Tibial nerve (tissue), 4 donors: ENCODE data around the gene CALD1. TPM values are rescaled to one million over a fixed set of nuclear protein-coding genes. Genes with fewer than 3 reads are reported as not detected.

Experiments used
- DNase-seq, 2 donors: peaks; one replicate each; pipeline ENCODE4 v3.0.0-alpha.2; 2019; ENCODE audit warnings: low spot score in 2 of 2
- H3K27ac ChIP-seq, 4 donors: fragments of 200-600 bp; sonication (generic) in 3 of 4; one replicate each; pipeline ENCODE4 v1.5.1; 2017 to 2019; ENCODE audit warnings: mild to moderate bottlenecking in 1 of 4
- H3K27me3 ChIP-seq, 2 donors: fragments of 200-600 bp; sonication (generic) in 1 of 2; one replicate each; pipeline versions ENCODE4 v1.5.1 to v1.6.0; 2017 to 2019
- H3K36me3 ChIP-seq, 3 donors: fragments of 200-600 bp; sonication (generic); one replicate each; pipeline ENCODE4 v1.5.1; 2018 to 2019
- H3K4me1 ChIP-seq, 4 donors: fragments of 200-600 bp; sonication (generic) in 3 of 4; one replicate each; pipeline ENCODE4 v1.5.1; 2017 to 2019
- H3K4me3 ChIP-seq, 4 donors: fragments of 200-600 bp; sonication (generic) in 3 of 4; one replicate each; pipeline ENCODE4 v1.5.1; 2017 to 2019; ENCODE audit warnings: mild to moderate bottlenecking in 1 of 4, moderate library complexity in 1 of 4
- H3K9me3 ChIP-seq, 4 donors: fragments of 200-600 bp; sonication (generic) in 3 of 4; one replicate each; pipeline ENCODE4 v1.5.1; 2017 to 2019
- EP300 ChIP-seq, 2 donors: sonication (generic); formaldehyde crosslinking; IDR thresholded peaks; one replicate each; pipeline ENCODE4 v1.6.1; 2017; ENCODE audit warnings: antibody characterized with exemption in 2 of 2, mild to moderate bottlenecking in 1 of 2
- POLR2A ChIP-seq, 2 donors: fragments of 450-650 bp; IDR thresholded peaks; one replicate each; pipeline ENCODE4 v1.6.1; 2017; ENCODE audit warnings: antibody characterized with exemption in 2 of 2, mild to moderate bottlenecking in 2 of 2, moderate library complexity in 2 of 2
- WGBS, 2 donors: methylation state at CpG; one replicate each; pipeline ENCODE4 v1.1.5; 2018; 5-methylcytosine and 5-hydroxymethylcytosine counted together
- total RNA-seq, 4 donors: library from RNA; depleted of rRNA; stranded (reverse); fragments of >200 nt; gene quantifications; one replicate each; pipeline ENCODE4 v1.1.0, GENCODE V29; 2016
- TF ChIP-seq, protein P1 (sequence below), 5 experiments: fragments of 200-600 bp in 3 of 5; fragments of 450-650 bp in 2 of 5; sonication (generic) in 3 of 5; IDR thresholded peaks; one replicate each; pipeline ENCODE4 v1.5.1; 2016 to 2019; ENCODE audit warnings: antibody characterized with exemption in 5 of 5, mild to moderate bottlenecking in 3 of 5, moderate library complexity in 2 of 5

CALD1 gene
- total RNA-seq, 4 donors from 2014 or later, result 320 to 870 (median 433) TPM

DNA sequence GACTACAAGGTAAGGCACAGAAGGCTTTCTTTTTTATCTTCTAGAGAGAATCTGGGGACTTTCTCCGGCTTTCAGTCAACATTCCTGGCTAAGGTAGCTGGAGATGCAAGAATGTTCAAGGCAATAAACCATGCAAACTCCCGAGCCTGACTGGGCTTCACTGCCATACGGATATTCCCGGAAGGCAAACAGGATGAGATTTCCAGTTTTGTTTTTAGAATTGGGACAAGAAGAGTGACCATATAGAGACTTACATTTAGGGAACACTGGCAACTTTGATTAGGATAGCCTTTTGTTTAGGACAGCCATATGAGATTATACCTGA, 269 bp downstream of the CALD1 start:
- Histone ChIP-seq H3K36me3 (no peaks in the 10 kb centered on the region), H3K4me3 (peak overlapping the region; percentile 26 to 60 (median 40)), H3K27me3 (no peaks in the 10 kb centered on the region), H3K4me1 (peaks cover 0 to 22% (median 17%) of the 10 kb centered on the region in 4 donors), H3K9me3 (no peaks in the 10 kb centered on the region), H3K27ac (peak overlapping the region; percentile 23 to 92 (median 68))
- WGBS, 2 donors, result 4 to 27% methylated on average over 4 of the region's 4 CpGs
- DNase-seq, result no peak
- no peak for TF ChIP-seq EP300 (IDR thresholded peaks at IDR 0.05)
- TF ChIP-seq POLR2A (IDR thresholded peaks at IDR 0.05), result no peak
- TF ChIP-seq, protein P1, sequence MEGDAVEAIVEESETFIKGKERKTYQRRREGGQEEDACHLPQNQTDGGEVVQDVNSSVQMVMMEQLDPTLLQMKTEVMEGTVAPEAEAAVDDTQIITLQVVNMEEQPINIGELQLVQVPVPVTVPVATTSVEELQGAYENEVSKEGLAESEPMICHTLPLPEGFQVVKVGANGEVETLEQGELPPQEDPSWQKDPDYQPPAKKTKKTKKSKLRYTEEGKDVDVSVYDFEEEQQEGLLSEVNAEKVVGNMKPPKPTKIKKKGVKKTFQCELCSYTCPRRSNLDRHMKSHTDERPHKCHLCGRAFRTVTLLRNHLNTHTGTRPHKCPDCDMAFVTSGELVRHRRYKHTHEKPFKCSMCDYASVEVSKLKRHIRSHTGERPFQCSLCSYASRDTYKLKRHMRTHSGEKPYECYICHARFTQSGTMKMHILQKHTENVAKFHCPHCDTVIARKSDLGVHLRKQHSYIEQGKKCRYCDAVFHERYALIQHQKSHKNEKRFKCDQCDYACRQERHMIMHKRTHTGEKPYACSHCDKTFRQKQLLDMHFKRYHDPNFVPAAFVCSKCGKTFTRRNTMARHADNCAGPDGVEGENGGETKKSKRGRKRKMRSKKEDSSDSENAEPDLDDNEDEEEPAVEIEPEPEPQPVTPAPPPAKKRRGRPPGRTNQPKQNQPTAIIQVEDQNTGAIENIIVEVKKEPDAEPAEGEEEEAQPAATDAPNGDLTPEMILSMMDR (IDR thresholded peaks at IDR 0.05), result no peak

DNA sequence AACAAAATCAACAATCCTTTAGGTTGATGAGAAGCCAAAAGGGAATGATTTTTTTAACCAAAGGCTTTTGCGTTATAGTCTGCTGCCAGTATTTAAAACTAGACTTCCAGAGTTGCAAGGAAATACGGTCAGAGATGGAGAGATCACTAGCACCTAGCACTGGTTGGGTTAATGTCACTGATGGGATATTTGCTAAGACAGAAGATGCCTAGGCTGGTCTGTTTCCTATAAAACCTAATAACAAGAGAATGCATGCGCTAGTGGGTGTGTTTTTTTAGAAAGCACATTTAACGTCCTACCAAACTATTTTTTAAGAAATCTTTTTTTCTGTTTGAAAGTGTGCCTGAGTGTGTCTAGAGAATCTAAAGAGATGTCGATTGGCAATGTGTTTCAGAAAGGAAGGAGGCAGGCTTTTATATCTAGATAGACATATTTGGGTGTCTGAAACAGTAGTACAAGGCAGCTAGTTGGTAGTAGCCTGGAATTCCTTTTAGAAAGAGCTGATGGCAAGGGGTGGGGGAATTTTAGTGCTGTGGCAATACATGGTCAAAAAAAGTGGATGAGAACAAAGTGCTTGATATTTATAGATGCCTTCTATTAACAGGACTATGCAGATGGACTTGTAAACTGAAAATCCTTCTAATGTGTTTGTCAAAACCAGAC, 863 bp downstream of the CALD1 start:
- peaks cover 0 to 28% (median 17%) of the 10 kb centered on the region in 4 donors for H3K4me1 ChIP-seq
- peak overlapping the region; percentile 26 to 60 (median 40) for H3K4me3 ChIP-seq
- H3K36me3 ChIP-seq, result no peaks in the 10 kb centered on the region
- no peaks in the 10 kb centered on the region for H3K9me3 ChIP-seq
- DNase-seq, result peak in 1 of 2 donors; percentile 5
- 11 to 14% methylated on average over 5 of the region's 5 CpGs for WGBS, 2 donors
- no peaks in the 10 kb centered on the region for H3K27me3 ChIP-seq
- H3K27ac ChIP-seq, result peak overlapping the region; percentile 23 to 92 (median 68)
- TF ChIP-seq POLR2A (IDR thresholded peaks at IDR 0.05), result no peak
- peak in 1 of 2 donors; percentile 16 for TF ChIP-seq EP300 (IDR thresholded peaks at IDR 0.05)
- TF ChIP-seq, protein P1 (IDR thresholded peaks at IDR 0.05), result no peak

DNA sequence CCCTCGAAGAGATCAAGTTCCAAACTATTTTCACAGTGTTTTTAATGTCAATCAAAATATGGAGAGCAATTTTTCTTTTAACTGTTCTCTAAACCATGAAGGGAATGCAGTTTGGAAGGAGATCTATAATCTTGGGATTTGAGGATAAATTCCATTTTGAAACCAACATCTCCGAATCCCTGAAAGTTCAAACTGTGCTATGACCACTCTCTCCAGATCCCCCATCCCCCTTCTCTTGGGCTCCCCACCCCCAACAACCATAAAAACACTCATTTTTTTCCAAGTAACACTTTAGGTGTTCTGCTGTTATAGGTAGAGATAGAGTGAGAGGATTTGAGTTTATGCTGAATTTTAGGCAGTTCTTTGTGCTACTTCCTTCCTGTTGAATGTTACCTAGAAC, 1.7 kb downstream of the CALD1 start:
- DNase-seq, result peak in 1 of 2 donors; percentile 3
- no peaks in the 10 kb centered on the region for H3K27me3 ChIP-seq
- H3K4me1 ChIP-seq, result peaks cover 0 to 30% (median 18%) of the 10 kb centered on the region in 4 donors
- H3K36me3 ChIP-seq, result no peaks in the 10 kb centered on the region
- peak overlapping the region; percentile 26 to 60 (median 40) for H3K4me3 ChIP-seq
- 23 to 26% methylated on average over 2 of the region's 2 CpGs for WGBS, 2 donors
- peak overlapping the region; percentile 23 to 92 (median 68) for H3K27ac ChIP-seq
- TF ChIP-seq EP300 (IDR thresholded peaks at IDR 0.05) (no peak), POLR2A (IDR thresholded peaks at IDR 0.05) (no peak)
- TF ChIP-seq, protein P1 (IDR thresholded peaks at IDR 0.05), result no peak
- no peaks in the 10 kb centered on the region for H3K9me3 ChIP-seq

DNA sequence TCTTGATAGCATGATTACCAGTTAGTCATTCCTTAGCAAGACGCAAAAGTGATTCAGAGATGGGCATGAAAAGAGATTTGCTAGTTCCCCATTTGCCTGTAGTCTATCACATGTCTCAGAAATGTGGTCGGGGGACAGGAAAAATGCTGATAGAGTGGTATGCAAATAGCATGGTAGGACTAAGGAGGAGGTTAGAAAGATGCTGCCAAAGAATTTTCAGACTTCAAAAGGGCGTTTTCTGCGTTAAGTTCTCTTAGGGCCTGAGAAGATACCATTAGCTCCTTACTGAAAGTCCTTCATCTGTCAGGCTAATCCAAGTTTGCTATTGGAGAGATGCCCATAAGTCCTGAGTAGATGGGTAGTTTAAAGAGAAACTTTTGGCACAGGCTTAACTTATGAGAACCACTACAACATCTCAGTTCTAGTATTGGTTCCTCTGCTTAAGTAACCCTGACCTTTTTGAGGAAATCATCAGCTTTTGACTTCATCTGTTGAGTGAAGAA, 2.7 kb downstream of the CALD1 start:
- Histone ChIP-seq H3K27ac (peak overlapping the region; percentile 23 to 92 (median 57)), H3K27me3 (no peaks in the 10 kb centered on the region), H3K4me1 (peaks cover 0 to 34% (median 18%) of the 10 kb centered on the region in 4 donors), H3K4me3 (peak overlapping the region in 3 of 4 donors; percentile 26 to 60 (median 42)), H3K36me3 (no peaks in the 10 kb centered on the region), H3K9me3 (no peaks in the 10 kb centered on the region)
- TF ChIP-seq EP300 (IDR thresholded peaks at IDR 0.05) (no peak), POLR2A (IDR thresholded peaks at IDR 0.05) (no peak)
- TF ChIP-seq, protein P1 (IDR thresholded peaks at IDR 0.05), result no peak
- no peak for DNase-seq
- 52 to 66% methylated on average over 4 of the region's 4 CpGs for WGBS, 2 donors
